Measurements from ENCODE around the gene PRPH2.
A peak's percentile ranks its signal among the peaks of the same experiment; 100 is the strongest.
"Not testable (repeated sequence)": the region's sequence is repeated elsewhere in the genome, so short reads cannot be mapped to it uniquely, and the experiment has no call there.

PRPH2 gene

GRCh38 chr6:42674780-42675179 lies 47.6 kb downstream of the PRPH2 start:
- Mint-ChIP-seq H3K4me1 (no peaks in the 10 kb centered on the region), H3K27ac (no peak overlapping the region), H3K27me3 (ENCODE audit: low read depth) (no peaks in the 10 kb centered on the region), H3K36me3 (ENCODE audit: low read depth) (peaks cover 68% of the 10 kb centered on the region), H3K9me3 (no peaks in the 10 kb centered on the region), H3K4me3 (no peak overlapping the region)
- TF ChIP-seq, protein P1, sequence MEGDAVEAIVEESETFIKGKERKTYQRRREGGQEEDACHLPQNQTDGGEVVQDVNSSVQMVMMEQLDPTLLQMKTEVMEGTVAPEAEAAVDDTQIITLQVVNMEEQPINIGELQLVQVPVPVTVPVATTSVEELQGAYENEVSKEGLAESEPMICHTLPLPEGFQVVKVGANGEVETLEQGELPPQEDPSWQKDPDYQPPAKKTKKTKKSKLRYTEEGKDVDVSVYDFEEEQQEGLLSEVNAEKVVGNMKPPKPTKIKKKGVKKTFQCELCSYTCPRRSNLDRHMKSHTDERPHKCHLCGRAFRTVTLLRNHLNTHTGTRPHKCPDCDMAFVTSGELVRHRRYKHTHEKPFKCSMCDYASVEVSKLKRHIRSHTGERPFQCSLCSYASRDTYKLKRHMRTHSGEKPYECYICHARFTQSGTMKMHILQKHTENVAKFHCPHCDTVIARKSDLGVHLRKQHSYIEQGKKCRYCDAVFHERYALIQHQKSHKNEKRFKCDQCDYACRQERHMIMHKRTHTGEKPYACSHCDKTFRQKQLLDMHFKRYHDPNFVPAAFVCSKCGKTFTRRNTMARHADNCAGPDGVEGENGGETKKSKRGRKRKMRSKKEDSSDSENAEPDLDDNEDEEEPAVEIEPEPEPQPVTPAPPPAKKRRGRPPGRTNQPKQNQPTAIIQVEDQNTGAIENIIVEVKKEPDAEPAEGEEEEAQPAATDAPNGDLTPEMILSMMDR (IDR thresholded peaks at IDR 0.05; ENCODE audit: unreplicated experiment in 3 of 3) = no peak

- not testable (repeated sequence) for H3K9me3 Mint-ChIP-seq; H3K4me1 Mint-ChIP-seq; H3K27me3 Mint-ChIP-seq (ENCODE audit: low read depth); H3K27ac Mint-ChIP-seq; H3K4me3 Mint-ChIP-seq
- H3K36me3 Mint-ChIP-seq (ENCODE audit: low read depth) = peaks cover 68% of the 10 kb centered on the region
Observed at GRCh38 chr6:42674368-42674767, 48.0 kb downstream of the PRPH2 start.

DNA sequence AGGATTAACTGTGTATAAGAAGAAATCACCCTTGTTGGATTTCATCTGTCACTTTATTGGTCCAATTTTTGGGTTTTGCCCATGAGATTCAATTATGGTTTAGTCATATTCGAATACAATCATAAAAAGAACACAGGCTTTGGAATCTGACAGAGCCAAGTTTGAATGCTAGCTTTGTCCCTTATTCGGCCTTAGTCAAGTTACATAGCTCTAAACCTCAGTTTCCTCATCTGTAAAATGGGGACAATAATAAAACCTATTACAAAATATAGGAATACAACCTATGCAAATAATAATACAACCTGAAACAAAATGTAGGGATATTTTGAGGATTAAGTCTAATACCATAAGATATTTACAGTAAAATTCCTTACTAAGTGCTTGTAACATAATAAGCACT lies 57.7 kb downstream of the PRPH2 start:
- Mint-ChIP-seq H3K27ac (no peak overlapping the region), H3K9me3 (no peaks in the 10 kb centered on the region), H3K4me1 (no peaks in the 10 kb centered on the region), H3K36me3 (ENCODE audit: low read depth) (peaks cover 61% of the 10 kb centered on the region), H3K27me3 (ENCODE audit: low read depth) (no peaks in the 10 kb centered on the region), H3K4me3 (no peak overlapping the region)
- TF ChIP-seq, protein P1 (IDR thresholded peaks at IDR 0.05; ENCODE audit: unreplicated experiment in 3 of 3) = no peak

DNA sequence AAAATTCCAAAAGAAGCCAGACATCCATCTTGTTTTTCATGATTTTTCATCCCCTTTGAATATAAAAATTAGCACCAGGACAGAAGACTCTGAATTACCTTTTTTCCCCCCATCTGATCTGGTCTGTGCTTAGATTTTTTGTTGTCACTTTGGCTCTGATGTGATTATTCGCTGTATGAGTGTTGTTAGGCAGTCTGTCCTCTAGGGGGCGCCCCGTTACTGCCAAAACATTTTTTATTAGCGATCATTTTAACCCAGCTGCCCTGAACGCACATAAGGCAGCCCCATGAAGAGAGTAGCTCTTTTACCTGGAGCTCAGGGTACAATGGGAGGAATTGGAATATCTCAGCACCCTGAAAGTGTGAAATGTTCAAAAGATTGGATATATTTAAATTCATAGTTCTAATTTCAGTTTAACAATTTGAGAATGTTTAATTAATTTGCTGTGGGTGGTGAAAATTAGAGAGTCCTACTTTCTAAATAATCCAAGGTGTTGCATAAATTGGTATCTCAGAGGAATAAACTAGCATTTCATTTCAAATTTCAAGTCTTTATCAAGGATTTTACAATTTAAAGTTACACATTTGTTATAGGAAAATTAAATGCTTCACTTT lies 60.8 kb downstream of the PRPH2 start:
- H3K4me1 Mint-ChIP-seq = no peaks in the 10 kb centered on the region
- TF ChIP-seq, protein P1 (IDR thresholded peaks at IDR 0.05; ENCODE audit: unreplicated experiment in 3 of 3) = peak; percentile 84 to 95 (median 86)
- H3K27ac Mint-ChIP-seq = no peak overlapping the region
- H3K4me3 Mint-ChIP-seq = no peak overlapping the region
- H3K27me3 Mint-ChIP-seq (ENCODE audit: low read depth) = no peaks in the 10 kb centered on the region
- peaks cover 68% of the 10 kb centered on the region for H3K36me3 Mint-ChIP-seq (ENCODE audit: low read depth)
- H3K9me3 Mint-ChIP-seq = no peaks in the 10 kb centered on the region

DNA sequence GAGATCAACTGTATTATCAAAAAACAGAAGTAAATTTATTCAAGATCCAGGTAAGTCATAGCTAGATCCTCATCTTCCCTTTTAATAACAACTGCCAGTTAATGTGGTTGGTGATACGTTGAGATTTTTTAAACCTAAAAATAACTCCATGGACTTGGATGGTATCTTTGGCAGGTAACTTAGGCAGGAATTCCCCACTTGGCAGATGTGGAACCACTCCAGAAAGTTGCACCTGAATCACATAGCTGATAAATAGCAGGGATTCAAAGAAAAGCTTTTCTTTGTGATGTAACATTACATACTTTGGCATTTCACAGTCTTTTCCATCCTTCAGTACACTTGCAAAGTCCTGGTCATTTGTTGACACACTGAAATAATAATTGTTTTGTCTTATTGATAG lies 62.6 kb downstream of the PRPH2 start:
- H3K4me3 Mint-ChIP-seq = no peak overlapping the region
- no peaks in the 10 kb centered on the region for H3K4me1 Mint-ChIP-seq
- no peak overlapping the region for H3K27ac Mint-ChIP-seq
- TF ChIP-seq, protein P1 (IDR thresholded peaks at IDR 0.05; ENCODE audit: unreplicated experiment in 3 of 3) = no peak
- no peaks in the 10 kb centered on the region for H3K27me3 Mint-ChIP-seq (ENCODE audit: low read depth)
- H3K9me3 Mint-ChIP-seq = no peaks in the 10 kb centered on the region
- peaks cover 58% of the 10 kb centered on the region for H3K36me3 Mint-ChIP-seq (ENCODE audit: low read depth)

GRCh38 chr6:42653851-42654250 lies 68.5 kb downstream of the PRPH2 start:
- Mint-ChIP-seq H3K36me3 (ENCODE audit: low read depth) (peaks cover 56% of the 10 kb centered on the region), H3K4me3 (no peak overlapping the region), H3K27me3 (ENCODE audit: low read depth) (no peaks in the 10 kb centered on the region), H3K27ac (no peak overlapping the region), H3K9me3 (no peaks in the 10 kb centered on the region), H3K4me1 (no peaks in the 10 kb centered on the region)
- TF ChIP-seq, protein P1 (IDR thresholded peaks at IDR 0.05; ENCODE audit: unreplicated experiment in 3 of 3) = no peak
